Esophagus muscularis mucosa (tissue), 4 donors: Measurements from ENCODE around the gene SEMA5A. TPM values are rescaled to one million over a fixed set of nuclear protein-coding genes. Genes with fewer than 3 reads are reported as not detected.

Experiments
- DNase-seq: peaks from one replicate; pipeline ENCODE4 v3.0.0-alpha.2; 2017; ENCODE audit errors: extremely low spot score
- H3K27ac ChIP-seq, 4 donors: fragments of 200-600 bp; sonication (generic); replicated peaks in 1 of 4; 1 replicate in 3 of 4; 2 replicates in 1 of 4; pipeline ENCODE4 v1.5.1; 2016 to 2019; ENCODE audit warnings: mild to moderate bottlenecking in 1 of 4
- H3K27me3 ChIP-seq, 4 donors: fragments of 200-600 bp; sonication (generic); one replicate each; pipeline versions ENCODE4 v1.5.1 to v1.6.0; 2016 to 2019
- H3K36me3 ChIP-seq, 4 donors: fragments of 200-600 bp; sonication (generic); one replicate each; pipeline ENCODE4 v1.5.1; 2016 to 2019
- H3K4me1 ChIP-seq, 4 donors: fragments of 200-600 bp; sonication (generic); one replicate each; pipeline ENCODE4 v1.5.1; 2016 to 2019
- H3K4me3 ChIP-seq, 4 donors: fragments of 200-600 bp; sonication (generic); 1 replicate in 2 of 4; 2 replicates in 2 of 4; pipeline ENCODE4 v1.5.1; 2016 to 2019; ENCODE audit warnings: mild to moderate bottlenecking in 4 of 4, moderate library complexity in 1 of 4
- H3K9me3 ChIP-seq, 4 donors: fragments of 200-600 bp; sonication (generic); 1 replicate in 3 of 4; 2 replicates in 1 of 4; pipeline ENCODE4 v1.5.1; 2016 to 2019
- EP300 ChIP-seq: sonication (generic); formaldehyde crosslinking; IDR thresholded peaks from one replicate; pipeline ENCODE4 v1.6.1; 2017; ENCODE audit warnings: antibody characterized with exemption
- POLR2A ChIP-seq: fragments of 450-650 bp; IDR thresholded peaks from one replicate; pipeline ENCODE4 v1.6.1; 2017; ENCODE audit warnings: antibody characterized with exemption, moderate library complexity, mild to moderate bottlenecking, low read depth
- POLR2AphosphoS5 ChIP-seq, 2 donors: sonication (generic); formaldehyde crosslinking; IDR thresholded peaks; one replicate each; pipeline ENCODE4 v1.6.1; 2017; ENCODE audit warnings: antibody characterized with exemption in 2 of 2
- WGBS: methylation state at CpG from one replicate; pipeline ENCODE4 v1.1.5; 2018; 5-methylcytosine and 5-hydroxymethylcytosine counted together
- intact Hi-C: fragments of 100-400 bp; cut with DNase I; formaldehyde crosslinking; loops from one replicate; pipeline ENCODE4 v1.15.1; 2023
- total RNA-seq, 4 donors: library from RNA; depleted of rRNA; stranded (reverse); fragments of >200 nt; gene quantifications; one replicate each; pipeline versions ENCODE4 v1.1.0 to v1.2.1, GENCODE V29; 2016
- TF ChIP-seq, protein P1 (sequence below), 3 experiments: fragments of 200-600 bp in 2 of 3; fragments of 450-650 bp in 1 of 3; sonication (generic) in 2 of 3; IDR thresholded peaks; one replicate each; pipeline ENCODE4 v1.5.1; 2017 to 2019; ENCODE audit warnings: antibody characterized with exemption in 3 of 3, mild to moderate bottlenecking in 2 of 3, moderate library complexity in 1 of 3

SEMA5A gene
- total RNA-seq, 4 donors from 2014 or later, result 2.1 to 5.6 (median 3.5) TPM

DNA sequence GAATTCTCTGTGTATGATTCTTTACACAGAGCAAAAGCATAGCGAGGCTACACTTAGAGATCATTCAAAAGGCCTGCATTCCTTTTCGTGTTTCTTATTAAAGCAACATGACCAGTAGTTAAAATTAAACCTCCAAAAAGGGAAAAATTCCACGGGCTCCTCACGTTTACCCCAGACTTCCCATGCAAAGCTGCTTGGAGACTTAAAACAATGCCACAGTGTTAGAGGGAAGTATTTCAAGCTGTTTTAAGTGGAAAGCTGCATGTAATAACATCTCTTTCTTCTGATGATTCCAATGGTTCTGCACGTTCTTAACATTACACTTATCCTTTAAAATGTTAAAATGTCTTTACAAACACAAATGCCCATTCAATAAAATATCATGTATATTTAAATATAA is 405.2 kb downstream of the SEMA5A start:
- no peak overlapping the region for H3K27ac ChIP-seq
- no peaks in the 10 kb centered on the region for H3K4me1 ChIP-seq
- no peaks in the 10 kb centered on the region for H3K9me3 ChIP-seq
- WGBS, result 59% methylated on average over 5 of the region's 5 CpGs
- no peak for DNase-seq
- H3K4me3 ChIP-seq, result no peak overlapping the region
- intact Hi-C loops, result no loop called here
- no peaks in the 10 kb centered on the region for H3K36me3 ChIP-seq
- H3K27me3 ChIP-seq, result no peaks in the 10 kb centered on the region
- no peak for TF ChIP-seq EP300
- no peak for TF ChIP-seq POLR2A
- TF ChIP-seq, protein P1, sequence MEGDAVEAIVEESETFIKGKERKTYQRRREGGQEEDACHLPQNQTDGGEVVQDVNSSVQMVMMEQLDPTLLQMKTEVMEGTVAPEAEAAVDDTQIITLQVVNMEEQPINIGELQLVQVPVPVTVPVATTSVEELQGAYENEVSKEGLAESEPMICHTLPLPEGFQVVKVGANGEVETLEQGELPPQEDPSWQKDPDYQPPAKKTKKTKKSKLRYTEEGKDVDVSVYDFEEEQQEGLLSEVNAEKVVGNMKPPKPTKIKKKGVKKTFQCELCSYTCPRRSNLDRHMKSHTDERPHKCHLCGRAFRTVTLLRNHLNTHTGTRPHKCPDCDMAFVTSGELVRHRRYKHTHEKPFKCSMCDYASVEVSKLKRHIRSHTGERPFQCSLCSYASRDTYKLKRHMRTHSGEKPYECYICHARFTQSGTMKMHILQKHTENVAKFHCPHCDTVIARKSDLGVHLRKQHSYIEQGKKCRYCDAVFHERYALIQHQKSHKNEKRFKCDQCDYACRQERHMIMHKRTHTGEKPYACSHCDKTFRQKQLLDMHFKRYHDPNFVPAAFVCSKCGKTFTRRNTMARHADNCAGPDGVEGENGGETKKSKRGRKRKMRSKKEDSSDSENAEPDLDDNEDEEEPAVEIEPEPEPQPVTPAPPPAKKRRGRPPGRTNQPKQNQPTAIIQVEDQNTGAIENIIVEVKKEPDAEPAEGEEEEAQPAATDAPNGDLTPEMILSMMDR (IDR thresholded peaks at IDR 0.05), result no peak
- TF ChIP-seq POLR2AphosphoS5 (IDR thresholded peaks at IDR 0.05), result no peak

DNA sequence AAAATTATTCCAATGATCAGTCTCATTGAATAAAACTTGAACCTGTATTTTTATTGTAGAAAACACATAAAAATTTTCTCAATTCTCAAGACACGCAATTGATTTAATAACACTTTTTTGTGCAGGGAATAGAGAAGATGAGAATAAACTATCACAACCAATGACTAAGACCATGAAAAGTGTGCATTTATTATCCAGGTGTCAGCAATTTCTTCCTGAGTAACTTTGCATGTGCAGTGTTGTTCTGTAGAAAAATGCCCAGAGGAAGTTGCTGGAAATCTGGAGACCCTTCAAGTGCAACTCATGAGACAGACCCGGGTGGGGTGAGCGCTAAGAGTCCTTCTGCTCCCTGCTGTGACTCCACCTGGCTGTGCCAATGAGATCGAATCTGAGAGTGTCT is 405.7 kb downstream of the SEMA5A start:
- WGBS, result 79% methylated on average over 4 of the region's 4 CpGs
- no peaks in the 10 kb centered on the region for H3K9me3 ChIP-seq
- H3K27ac ChIP-seq, result no peak overlapping the region
- no peaks in the 10 kb centered on the region for H3K27me3 ChIP-seq
- DNase-seq, result no peak
- intact Hi-C loops, result no loop called here
- TF ChIP-seq POLR2A (no peak), EP300 (no peak), POLR2AphosphoS5 (IDR thresholded peaks at IDR 0.05) (no peak)
- TF ChIP-seq, protein P1 (IDR thresholded peaks at IDR 0.05), result no peak
- no peaks in the 10 kb centered on the region for H3K36me3 ChIP-seq
- H3K4me3 ChIP-seq, result no peak overlapping the region
- no peaks in the 10 kb centered on the region for H3K4me1 ChIP-seq

DNA sequence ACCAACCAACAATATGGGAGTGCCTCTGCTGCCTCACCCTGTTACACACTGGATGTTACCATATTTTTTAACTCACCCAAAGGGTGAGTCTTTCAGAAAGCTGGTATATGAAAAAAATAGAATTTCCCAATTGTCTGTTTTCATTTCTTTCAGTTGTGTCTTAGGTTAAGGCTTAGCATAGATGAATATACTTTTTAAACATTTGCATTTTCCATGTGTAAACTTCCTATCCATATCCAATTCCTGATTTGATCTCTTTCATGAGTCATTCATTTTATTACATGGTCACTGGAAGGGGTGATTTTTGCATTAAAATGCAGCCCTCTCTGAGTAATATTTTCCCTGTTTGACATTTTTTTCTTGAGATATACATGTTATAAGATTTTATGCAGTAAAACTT is 406.5 kb downstream of the SEMA5A start:
- Histone ChIP-seq H3K27me3 (no peaks in the 10 kb centered on the region), H3K4me1 (no peaks in the 10 kb centered on the region), H3K4me3 (no peak overlapping the region), H3K9me3 (no peaks in the 10 kb centered on the region), H3K36me3 (no peaks in the 10 kb centered on the region), H3K27ac (no peak overlapping the region)
- no peak for DNase-seq
- TF ChIP-seq, protein P1 (IDR thresholded peaks at IDR 0.05), result no peak
- TF ChIP-seq POLR2A (no peak), POLR2AphosphoS5 (IDR thresholded peaks at IDR 0.05) (no peak), EP300 (no peak)
- intact Hi-C loops, result no loop called here

DNA sequence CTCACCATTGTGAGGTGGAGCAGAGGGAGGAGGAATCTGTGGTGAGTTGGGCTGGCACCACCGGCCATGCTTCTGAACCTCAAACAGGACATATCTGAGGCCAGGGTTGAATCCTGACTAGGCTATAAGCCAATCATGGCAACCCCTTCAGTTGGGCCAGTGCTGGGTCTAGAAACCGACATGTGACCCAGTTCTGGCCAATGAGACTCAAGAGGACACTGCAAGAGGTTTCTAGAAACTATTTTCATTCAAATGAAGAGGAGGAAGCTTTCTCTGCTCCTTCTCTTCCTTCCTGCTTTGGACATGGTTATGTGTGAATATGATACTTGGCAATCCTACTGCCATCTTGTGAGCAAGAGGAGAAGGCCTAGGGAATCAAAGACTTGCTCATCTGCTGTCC is 417.7 kb downstream of the SEMA5A start:
- Histone ChIP-seq H3K4me1 (no peaks in the 10 kb centered on the region), H3K4me3 (no peak overlapping the region), H3K9me3 (no peaks in the 10 kb centered on the region), H3K27ac (no peak overlapping the region), H3K27me3 (no peaks in the 10 kb centered on the region), H3K36me3 (no peaks in the 10 kb centered on the region)
- 100% methylated on average over 2 of the region's 2 CpGs for WGBS
- intact Hi-C loops, result no loop called here
- DNase-seq, result no peak
- TF ChIP-seq POLR2AphosphoS5 (IDR thresholded peaks at IDR 0.05) (no peak), POLR2A (no peak), EP300 (no peak)
- TF ChIP-seq, protein P1 (IDR thresholded peaks at IDR 0.05), result no peak

DNA sequence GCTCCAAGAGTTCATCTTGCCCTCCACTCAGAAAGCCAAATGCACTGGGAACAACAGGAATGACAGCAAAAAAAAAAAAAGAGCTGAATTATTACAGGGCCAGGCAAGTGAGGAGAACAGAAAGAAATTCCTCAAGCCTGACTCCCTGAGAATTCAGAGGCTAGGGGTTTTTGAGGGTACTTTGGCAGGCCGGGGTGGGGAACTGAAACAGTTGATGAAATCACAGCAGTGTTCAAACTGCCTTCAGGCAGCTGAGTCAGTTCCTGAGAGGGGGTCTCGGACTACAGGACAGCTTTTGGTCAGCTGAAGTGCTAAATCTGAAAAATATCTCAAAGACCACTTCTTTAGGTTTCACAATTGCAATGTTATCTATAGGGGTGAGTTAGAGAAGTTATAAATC is 419.4 kb downstream of the SEMA5A start:
- WGBS, result 70% methylated on average over 2 of the region's 2 CpGs
- TF ChIP-seq POLR2A, result no peak
- TF ChIP-seq, protein P1 (IDR thresholded peaks at IDR 0.05), result no peak
- no peaks in the 10 kb centered on the region for H3K9me3 ChIP-seq
- H3K27ac ChIP-seq, result no peak overlapping the region
- no peak overlapping the region for H3K4me3 ChIP-seq
- intact Hi-C loops, result no loop called here
- no peak for DNase-seq
- H3K27me3 ChIP-seq, result no peaks in the 10 kb centered on the region
- H3K4me1 ChIP-seq, result no peaks in the 10 kb centered on the region
- peaks cover 0 to 9% (median 0%) of the 10 kb centered on the region in 4 donors for H3K36me3 ChIP-seq
